ENCODE results near the gene NCOA3.

Gene NCOA3

DNA sequence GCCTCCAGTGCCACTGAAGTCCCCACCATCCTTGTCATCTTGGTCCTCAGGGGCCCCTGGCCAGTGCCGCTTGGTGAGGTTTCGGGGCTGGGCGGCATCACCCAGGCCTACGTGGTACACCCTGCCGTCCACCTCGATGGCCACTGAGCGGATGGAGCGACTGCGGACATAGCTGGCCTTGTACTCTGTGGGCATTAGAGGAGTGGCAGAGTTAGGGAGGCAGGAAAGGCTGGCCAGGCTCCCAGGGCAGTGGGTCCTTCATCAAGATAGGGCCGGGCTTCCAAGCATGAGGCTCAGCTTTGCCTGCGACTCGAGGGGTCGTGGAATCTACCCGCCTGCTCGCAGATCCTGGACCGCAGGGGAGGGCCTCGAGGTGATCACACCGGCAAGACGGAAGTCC, 164.6 kb downstream of the NCOA3 start:
- no peak for DNase-seq (ENCODE audit: low read depth)

DNA sequence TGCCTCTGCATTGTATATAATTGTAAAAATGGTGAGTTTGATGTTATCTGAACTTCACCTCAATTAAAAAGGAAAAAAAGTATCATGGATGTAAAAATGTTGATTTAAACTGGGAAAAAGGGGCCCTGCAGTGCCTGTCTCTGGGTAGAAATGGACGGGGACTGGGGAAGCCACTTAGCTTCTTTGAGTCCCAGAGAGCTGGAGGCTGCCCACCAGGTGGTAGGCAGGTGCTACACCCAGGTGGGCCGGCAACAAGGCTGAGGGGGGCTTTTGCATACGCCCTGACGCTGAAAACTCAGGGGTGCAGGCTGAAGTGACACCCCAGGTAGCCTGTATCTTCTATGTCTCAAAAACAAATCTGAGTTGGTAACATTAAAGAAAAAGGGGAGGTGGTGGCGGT, 165.4 kb downstream of the NCOA3 start:
- no peak for DNase-seq (ENCODE audit: low read depth)

DNA sequence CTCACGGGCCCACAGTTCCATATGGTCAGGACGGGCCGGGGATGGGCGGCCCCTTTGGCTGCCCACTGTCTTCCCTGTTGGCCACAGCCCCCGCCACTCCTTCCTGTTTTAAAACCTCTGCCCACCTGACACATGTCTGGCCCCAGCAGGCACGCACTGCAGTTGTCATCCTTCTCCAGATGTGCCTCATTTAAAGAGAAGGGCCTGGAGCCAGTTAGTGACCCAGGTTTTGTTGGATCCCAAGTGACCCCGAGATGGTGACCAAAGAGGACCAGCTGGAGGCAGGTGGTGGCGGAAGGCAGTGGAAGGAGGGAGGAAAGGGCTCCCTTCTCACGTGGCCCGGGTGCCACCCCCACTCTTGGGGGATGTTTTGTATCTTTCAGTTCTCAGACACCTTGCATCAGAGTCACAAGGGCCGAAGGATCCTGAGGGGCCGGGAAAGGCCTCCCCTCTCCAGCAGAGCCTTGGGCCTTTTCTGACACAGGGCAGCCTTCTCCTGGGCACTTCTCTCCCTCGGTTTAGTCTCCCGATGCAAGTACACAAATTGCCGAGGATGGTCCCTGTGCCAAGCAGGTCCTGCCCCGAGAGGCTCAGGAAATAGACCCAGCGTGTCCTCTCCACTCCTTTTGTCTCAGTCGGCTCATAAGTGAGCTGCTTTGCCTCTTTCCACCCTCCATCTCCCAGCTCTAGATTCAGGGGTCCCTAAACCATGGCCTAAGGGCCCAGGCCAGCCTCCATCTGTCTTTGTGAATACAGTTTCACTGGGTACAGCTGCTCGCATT, 166.0 kb downstream of the NCOA3 start:
- no peak for DNase-seq (ENCODE audit: low read depth)

DNA sequence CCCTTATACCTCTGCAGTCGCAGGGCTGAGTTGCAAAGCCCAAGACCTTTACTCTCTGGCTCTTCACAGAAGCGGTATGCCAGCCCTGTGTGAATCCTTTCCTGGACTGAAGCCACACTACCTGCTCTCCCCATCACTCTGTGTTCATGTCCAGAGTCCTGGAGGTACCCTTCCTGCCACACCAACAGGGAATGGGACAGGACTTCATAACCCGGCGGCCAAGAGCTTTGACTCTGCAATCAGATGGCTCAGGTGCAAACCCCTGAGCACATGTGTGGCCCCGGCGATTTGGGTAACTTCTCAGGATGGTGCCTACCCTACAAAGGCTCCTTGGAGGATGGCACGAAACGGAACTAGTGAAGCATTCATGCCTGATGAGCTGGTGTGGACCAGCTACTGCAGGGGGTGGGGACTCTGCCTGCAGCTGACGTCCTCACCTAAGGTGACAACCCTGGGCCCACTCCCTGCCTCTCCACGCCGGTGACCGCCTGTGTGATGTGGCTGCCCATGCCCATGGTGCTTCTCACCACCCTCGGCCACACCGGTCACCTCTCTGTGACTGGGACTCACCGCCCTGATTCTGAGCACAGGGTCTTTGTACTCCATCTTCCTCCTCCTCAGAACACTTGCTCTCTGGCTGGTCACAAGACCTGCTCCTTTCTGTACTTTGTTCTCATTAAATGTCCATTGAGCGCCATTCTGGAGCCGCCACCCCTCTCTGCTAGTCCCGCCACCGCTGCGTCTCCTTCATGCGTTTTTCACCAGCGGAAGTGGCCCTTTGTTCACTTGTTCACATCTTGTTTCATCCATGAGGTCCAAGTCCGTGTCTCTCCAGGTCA, 166.8 kb downstream of the NCOA3 start:
- DNase-seq (ENCODE audit: low read depth), result no peak

DNA sequence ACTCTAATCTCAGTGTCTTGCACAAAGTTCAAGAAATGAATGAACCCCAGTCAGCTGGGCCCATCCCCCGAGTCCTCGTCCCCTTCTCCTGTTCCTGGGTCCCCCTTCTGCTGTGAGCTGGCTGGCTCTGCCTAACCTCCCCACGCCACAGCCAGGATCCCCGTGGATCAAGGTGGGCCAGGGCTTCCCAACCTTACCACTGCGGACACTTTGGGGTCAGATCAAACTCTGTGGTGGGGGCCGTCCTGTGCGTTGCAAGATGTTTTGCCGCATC, 167.4 kb downstream of the NCOA3 start:
- no peak for DNase-seq (ENCODE audit: low read depth)

DNA sequence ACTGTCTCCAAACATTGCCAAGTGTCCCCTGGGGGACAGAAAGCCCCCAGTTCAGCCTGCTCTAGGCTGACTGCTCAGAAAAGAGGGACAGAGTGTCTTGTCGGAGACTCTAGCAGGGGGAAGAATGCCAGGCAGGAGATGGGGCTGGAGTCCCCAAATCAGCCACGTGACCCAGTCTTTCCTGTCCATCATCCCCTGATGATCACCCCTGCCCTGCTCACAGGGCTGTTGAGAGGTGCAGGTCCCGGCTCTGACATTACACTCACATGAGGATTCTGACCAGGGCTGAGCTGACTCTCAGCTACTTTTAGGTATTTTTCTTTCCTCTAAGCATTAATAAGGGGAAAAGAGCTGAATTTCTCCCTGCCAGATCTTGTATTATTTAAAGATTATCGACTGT, 167.8 kb downstream of the NCOA3 start:
- no peak for DNase-seq (ENCODE audit: low read depth)

DNA sequence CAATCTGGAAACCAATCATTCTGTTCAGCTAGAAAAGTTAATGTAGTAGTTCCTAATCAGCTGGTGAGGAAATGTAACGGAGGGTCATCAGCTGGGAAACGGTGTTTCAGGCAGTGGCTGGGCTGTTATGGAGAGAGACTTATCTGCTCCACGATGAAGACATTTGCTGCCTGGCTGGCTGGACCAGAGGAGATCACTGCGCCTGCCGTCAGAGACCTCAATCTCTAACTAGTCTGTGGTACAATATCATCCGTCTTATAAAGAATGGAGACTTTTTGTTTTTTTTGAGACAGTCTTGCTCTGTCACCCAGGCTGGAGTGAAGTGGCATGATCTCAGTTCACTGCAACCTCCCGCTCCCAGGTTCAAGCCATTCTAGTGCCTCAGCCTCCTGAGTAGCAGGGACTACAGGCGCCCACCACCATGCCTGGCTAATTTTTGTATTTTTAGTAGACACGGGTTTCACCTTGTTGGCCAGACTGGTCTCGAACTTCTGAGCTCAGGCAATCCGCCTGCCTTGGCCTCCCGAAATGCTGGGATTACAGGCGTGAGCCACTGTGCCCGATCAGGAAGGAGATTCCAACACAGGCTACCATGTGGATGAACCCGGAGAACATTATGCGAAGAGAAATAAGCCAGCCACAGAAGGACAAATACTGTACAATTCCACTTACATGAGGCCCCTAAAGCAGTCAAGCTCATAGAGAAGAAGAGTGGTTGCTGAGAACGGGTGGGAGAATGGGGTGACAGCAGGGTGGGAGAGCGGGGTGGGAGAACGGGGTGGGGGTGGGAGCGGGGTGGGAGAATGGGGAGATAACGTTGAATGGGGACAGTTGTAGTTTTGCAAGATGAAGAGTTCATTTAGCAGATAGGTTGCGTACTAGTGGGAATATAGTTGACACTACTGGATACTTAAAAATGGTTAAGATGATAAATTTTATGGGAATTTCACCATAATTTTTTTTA, 168.5 kb downstream of the NCOA3 start:
- no peak for DNase-seq (ENCODE audit: low read depth)

DNA sequence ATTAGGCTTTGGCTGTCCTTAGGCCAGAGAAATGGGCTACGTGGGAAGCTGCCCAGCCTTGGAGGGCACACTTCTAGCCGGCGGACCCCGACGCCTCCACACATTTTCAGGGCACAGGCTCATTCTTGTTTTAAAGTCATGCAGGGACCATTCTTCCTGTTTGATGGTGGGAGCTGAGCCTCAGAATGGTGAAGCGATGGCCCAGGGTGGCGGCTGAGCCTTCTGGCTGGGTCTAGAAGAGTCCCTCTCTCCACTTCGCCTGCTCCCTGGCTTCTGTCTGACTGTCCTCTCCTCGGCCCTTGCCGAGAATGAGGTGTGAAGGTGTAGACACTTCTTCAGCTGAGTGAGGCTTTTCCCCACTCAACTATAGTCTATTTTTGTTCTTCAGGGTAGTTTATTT, 169.2 kb downstream of the NCOA3 start:
- DNase-seq (ENCODE audit: low read depth), result no peak

DNA sequence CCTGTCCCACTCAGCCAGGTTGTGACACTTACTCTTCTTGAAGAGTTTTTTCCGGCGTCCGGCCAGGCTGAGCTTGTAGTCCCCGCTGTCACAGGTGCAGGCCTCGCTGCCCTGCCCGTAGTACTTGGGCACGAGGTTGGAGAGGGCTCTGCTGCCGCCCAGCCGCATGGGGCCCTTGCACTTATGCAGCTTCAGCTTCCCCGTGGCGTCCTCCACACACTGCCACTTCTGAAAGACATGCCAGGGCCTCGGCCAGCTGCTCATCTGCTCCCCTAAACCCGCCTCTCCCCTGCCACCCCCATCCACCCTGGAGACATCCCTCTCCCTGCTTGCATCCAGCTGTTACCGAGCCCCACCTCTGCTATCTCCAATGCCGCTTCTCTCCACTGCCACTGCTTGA, 170.5 kb downstream of the NCOA3 start:
- no peak for DNase-seq (ENCODE audit: low read depth)

DNA sequence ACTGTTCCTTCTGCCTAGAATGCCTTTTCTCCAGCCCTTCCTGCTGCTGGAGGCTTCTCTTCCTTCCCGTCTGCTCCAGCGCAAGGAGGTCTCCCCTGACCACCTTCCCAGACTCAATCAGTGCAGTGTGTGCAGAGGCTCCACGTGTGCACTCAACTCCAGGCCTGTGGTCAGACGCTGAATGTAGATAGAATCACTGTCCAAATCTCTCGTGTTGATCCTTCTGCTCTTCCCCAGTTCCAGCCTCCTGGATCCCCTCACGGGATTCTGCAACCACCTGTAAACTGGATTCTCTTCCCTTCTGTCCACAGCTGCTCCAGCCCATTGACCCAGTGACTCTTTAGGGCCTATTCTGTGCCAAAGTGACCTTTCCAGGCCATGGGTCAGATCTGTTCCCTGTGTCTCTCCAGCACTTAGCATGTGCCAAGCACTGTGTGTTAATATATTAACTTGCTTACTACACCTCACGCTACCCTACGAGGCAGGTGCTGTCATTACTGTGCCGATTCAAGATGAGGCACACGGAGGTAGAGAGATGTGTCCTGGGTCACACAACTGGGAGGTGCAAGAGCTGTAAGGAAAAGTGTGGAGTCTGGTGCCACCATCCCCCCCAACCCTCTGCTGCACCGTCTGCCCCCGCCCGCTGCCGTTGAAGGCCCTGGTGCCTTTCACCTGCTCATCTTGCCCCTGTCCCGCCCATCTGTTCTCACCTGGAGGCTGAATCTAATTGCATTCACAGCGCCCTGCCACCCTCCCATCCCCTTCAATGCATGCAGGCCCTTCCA, 171.4 kb downstream of the NCOA3 start:
- DNase-seq (ENCODE audit: low read depth), result no peak

DNA sequence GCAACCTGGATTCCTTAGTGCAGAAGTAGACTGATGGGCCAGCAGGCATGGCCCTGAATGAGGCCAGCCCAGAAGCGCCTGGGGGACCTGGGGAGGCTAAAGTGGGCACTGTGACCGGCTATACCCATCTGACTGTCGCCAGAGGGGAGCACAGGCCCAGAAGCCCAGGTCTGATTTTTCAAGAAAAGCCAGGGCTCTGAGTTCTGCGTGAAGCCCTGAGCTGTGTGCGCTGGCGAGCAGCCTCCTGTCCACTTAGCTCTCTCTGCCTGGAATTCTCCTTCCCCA, 171.9 kb downstream of the NCOA3 start:
- DNase-seq (ENCODE audit: low read depth), result no peak

DNA sequence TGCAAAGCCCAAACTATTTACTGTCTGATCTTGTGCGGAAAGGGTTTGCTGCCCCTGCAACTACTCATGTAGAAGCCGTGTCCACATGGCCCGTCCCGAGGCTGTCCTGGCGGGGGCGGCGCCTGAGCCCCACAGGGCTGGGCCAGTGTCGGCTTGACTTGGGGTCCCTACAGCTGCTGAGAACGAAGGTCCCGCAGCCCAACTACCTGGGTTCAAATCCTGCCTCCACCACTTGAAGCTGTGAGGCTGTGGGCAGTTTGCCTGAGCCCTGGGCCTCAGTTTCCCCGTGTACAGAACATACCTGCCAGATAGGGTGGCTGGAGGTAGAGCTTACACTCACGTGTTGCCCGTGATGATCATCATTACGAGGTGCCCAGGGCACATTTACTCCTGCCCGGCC, 172.5 kb downstream of the NCOA3 start:
- DNase-seq (ENCODE audit: low read depth), result no peak

DNA sequence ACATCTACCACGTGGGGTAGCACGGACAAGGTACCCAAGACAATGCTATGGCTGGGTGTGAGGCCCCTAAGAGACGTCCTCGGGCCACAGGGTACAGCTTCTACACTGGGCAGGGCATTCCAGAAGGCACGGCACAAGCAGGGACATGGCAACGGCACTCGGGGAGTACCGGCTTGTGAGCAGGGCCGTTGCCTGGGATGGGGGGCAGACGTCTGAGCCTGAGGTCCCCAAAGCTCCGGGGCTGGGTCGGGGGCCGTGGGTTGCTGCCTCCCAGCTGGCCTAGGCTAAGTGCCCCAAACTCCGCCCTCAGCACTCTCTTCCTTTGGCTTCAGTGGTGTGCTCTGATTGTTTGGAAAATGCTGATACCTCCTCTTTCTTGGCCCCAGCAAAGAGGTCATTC, 173.0 kb downstream of the NCOA3 start:
- no peak for DNase-seq (ENCODE audit: low read depth)

DNA sequence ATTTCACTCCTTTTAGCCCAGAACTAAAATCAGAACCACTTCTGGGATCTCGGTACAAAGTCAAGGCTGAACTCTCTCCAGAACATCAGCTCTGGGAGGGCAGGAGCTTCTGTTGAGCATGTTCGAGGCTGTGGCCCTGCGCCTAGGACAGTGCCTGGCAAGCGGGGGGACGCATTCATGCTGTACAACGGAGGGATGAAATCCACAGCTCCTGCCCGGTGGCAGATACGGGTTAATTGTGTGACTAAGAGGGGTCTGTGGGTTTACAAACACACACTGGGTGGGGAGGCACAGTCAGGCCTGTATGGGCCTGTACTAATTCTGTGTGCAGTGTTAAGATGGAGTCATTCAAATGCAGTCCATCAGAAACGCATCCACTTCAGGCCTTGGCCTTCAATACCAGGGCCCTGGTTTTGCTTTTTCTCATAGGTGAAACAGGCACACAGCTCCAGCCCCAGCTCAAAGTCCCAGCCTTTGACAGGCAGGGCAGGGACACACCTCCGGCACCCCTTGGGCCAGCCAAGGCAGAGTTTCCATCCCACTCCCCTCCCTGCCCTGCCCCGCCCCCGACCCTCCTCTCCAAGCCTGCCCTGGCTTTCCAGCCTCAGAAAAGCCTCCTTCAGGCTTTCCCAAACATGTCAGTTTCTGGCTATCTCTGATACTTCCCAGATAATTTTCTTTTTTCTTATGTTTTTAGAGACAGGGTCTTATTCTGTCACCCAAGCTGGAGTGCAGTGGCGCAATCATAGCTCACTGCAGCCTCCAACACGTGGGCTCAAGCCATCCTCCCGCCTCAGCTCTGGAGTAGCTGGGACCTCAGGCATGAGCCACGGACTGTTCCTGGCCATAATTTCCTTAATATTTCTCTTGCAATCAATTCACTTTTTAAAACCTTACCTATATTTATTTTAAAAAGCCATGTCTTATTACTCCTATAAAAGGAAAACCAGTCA, 173.8 kb downstream of the NCOA3 start:
- DNase-seq (ENCODE audit: low read depth), result no peak

DNA sequence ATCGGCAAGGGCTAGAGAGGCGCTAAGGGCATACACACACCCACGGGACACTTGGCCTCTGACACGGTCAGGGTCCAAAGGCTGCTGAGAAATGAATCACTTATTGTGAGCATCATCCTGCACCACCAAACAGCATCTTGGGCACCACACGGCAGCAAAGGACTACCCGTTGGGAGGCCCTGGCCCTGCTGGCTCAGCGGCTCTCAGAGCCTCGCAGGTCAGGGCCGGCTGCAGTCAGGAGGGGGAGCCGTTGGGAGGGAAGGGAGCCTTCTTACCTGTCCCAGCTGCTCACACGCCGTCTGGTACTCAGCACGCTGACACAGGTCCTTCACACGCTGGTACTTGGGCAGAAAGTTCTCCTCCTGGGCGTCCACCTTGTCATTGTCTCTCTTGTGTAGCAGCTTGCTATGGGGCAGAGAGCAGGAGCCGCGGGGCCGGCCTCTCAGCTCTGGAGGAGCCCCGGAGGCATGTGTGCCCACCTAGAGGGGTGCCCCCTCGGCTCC, 174.6 kb downstream of the NCOA3 start:
- no peak for DNase-seq (ENCODE audit: low read depth)

DNA sequence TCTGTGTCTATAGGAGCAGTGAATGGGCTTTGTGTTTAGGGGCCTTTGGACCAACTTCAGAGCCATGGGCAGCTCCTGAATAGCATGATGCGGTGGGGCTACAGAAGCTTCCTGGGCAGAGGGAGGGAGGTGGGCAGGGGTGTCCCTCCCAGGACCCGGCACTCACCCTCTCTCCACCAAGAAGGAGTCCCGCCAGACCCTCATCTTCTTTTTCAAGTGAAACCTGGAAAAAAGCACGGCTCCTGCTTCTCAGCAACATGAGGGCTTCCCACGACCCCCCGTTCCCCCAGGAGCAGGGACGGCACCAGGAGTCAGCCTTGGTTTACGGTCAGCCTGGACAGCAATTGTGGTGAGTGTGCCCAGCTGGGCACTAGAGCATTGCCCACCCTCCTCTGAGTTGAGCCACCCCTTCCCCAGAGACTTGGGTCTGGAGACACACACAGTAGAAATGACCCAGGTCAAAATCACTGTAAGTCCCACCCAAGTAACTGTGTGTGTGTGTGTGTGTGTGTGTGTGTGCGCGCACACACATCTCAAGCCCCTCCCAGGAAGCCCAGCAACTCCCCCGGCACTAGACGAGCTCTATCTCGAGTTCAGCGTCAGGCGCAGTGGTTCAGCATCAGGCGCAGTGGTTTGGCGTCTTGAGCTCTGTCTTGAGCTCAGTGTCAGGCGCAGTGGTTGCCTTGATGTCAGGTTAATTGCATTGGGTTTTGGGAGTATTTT, 175.4 kb downstream of the NCOA3 start:
- no peak for DNase-seq (ENCODE audit: low read depth)

DNA sequence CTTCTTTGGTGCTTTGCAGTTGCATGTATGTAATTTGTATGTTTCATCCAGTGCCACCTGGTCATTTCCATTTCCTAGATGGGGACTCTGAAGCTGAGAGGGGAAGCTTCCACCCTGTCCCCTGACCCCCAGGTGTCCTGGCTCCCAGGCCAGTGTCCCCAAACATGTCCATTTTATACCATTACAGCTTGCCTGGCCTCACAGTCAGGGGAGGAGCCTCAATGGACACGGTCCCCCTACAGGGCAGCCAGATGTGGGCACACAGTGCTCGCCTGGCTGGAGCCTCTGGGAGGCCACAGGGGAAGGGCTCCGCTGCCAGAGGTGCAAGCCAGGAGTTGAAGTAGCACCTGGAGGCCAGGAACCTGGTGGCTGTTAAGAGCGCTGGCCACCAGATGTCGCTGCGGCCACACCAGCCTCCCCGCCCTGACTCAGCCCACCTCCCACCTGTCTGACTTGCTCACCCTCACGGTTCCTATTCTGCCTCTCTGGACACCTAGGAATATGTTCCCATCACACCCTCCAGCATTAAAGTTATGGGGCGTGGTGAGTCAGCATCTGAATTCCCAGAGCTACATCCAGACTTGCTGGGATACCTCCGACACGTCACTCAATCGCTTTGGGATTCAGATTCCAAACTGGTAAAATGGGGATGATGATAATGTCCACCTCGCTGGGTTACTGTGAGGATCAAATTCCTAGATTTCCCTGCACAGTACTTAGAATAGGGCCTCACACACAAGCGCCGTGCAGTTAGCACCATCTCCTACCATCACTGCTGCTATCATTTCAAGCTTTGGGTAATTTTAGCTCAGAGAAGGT, 176.2 kb downstream of the NCOA3 start:
- no peak for DNase-seq (ENCODE audit: low read depth)

DNA sequence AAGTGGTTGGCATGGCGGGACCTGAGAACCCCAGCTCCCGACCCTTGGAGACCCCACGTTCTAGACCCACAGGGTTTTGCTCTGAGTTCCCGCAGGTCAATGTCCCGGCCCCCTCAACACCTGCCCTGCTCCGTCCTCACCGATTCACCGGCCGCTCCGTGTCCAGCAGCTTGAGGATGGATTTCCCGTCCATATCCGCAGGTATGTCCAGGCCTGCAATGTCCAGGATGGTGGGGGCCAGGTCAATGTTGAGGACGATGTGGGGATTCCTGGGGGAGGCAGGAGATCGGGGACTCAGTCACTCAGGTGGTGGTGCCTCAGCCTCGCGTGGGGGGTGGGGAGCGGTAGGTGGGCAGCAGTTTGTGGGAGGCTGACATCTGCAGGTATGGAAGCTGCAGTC, 176.8 kb downstream of the NCOA3 start:
- no peak for DNase-seq (ENCODE audit: low read depth)

DNA sequence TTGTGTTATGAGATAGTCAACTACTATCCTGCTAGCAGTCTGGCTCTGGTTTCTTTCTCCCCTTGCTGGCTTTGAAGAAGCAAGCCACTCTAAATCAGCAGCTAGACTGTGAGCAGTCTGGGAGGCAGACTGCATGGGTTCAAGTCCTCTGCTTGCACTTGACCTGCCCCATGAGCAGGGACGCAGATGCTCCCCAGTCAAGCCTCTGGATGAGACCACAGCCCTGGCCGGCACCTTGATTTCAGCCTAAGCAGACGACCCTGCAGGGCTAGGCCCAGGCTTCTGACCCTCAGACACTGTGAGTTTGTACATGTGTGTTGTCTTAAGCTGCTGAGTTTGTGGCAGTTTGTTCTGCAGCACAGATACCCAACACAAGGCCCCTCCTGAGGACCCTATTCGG, 177.8 kb downstream of the NCOA3 start:
- no peak for DNase-seq (ENCODE audit: low read depth)
